GM21360 (cell line): ENCODE data around the gene CISD3.

Experiments used
- ATAC-seq: cut with Tn5 transposase; IDR thresholded peaks from one replicate; pipeline ENCODE4 v1.9.1; 2021; ENCODE audit warnings: mild to moderate bottlenecking, moderate library complexity; ENCODE audit not compliant: unreplicated experiment

CISD3 gene

DNA sequence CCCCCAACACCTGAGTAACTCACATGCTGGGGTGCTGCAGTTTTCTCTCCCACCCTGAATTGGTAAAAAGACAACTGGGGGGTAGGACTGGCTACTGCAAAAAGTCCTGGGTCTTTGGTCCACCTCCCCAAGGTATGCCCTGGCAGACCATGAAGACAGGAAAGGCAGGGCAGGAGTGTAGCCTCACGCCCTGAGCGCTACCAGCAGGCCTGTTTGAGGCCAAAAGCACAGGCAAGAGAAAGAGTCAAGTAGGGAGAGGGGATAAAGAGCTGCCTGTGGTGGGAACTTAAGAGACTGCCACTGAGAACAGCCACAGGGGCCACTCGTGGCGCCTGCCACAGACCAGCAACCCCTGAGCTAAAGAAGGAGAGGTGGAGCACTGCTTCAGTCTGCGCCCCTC, 36.2 kb downstream of the CISD3 start:
- no peak for ATAC-seq

GRCh38 chr17:38768417-38768816, 38.3 kb downstream of the CISD3 start:
- ATAC-seq = no peak

- no peak for ATAC-seq
These were observed 43.1 kb downstream of the CISD3 start for GRCh38 chr17:38773258-38773657.

DNA sequence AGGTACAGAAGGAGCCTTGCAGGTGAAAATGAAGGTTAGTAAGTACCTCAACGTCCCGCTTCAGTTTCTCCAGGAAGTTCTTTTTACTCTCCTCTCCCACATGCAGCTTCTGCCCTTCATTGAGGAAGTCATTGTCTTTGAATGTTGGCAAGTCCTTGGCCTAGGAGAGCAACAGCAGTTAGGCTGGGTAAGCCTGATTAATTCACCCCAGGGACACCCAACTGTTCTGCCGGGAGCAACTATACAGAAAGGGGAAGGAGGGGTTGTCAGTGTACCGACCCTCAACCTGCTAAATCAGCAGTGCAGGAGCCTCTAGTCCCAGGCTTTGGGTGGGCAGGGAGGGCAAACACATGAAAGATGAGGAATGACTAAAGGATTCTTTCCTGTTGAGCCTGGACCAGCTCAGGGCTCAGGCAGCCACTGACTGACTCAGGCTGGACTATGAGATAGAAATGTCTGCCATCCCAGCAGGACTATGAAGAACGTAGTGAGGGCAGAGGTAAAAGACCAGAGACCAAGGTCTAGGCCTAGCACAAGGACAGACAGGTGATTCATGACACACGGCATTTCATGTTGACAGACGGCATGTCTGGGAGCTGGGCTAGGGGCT, 47.6 kb downstream of the CISD3 start:
- ATAC-seq = no peak

- ATAC-seq = no peak
These were observed 50.0 kb downstream of the CISD3 start for GRCh38 chr17:38779965-38780752.

- no peak for ATAC-seq
These were observed 53.1 kb downstream of the CISD3 start for GRCh38 chr17:38783227-38783626.
